Liver (tissue), 2 donors: ENCODE data around the gene KRT77.

Experiments used
- YY1 ChIP-seq: IDR thresholded peaks from 2 replicates; pipeline ENCODE4 v1.6.1; 2016; ENCODE audit warnings: antibody characterized with exemption, mild to moderate bottlenecking
- TF ChIP-seq, protein P1 (sequence below): fragments of 150-350 bp; IDR thresholded peaks from 2 replicates; pipeline ENCODE4 v1.5.1; 2017; ENCODE audit warnings: improper control_type of control experiment, low read depth, low read length; ENCODE audit not compliant: missing input control
- donor health status: healthy.

DNA sequence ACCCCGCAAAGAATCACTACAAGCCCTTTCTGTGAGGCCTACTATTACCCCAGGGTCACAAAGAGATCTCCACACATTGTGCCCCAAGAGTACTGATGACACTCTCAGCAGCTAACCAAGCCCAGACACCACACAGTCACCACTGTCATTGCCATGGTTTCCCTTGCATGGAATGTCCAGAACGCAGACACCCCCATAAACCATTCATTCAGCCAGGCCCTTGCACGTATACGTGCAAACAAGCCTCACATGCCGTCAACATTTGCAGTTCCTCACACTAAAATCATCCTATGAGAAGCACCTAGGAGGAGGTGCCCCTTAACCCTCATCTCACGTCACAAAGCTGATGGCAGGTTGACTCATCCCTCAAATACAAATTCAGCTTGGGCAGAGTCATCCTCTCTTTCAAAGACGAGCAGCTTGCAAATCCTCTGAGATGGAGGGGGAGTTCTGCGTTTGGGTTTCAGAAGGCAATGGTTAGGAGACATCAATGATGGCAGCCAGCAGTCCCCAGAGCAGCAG lies 17.1 kb upstream of the KRT77 start:
- no peak for TF ChIP-seq YY1
- TF ChIP-seq, protein P1, sequence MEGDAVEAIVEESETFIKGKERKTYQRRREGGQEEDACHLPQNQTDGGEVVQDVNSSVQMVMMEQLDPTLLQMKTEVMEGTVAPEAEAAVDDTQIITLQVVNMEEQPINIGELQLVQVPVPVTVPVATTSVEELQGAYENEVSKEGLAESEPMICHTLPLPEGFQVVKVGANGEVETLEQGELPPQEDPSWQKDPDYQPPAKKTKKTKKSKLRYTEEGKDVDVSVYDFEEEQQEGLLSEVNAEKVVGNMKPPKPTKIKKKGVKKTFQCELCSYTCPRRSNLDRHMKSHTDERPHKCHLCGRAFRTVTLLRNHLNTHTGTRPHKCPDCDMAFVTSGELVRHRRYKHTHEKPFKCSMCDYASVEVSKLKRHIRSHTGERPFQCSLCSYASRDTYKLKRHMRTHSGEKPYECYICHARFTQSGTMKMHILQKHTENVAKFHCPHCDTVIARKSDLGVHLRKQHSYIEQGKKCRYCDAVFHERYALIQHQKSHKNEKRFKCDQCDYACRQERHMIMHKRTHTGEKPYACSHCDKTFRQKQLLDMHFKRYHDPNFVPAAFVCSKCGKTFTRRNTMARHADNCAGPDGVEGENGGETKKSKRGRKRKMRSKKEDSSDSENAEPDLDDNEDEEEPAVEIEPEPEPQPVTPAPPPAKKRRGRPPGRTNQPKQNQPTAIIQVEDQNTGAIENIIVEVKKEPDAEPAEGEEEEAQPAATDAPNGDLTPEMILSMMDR = no peak
